HG02759 (cell line): Measurements from ENCODE around the gene IER2.
"Not testable (repeated sequence)": the region's sequence is repeated elsewhere in the genome, so short reads cannot be mapped to it uniquely, and the experiment has no call there.

Experiments
- ATAC-seq: cut with Tn5 transposase; IDR thresholded peaks from one replicate; pipeline ENCODE4 v1.9.1; 2021; ENCODE audit warnings: mild to moderate bottlenecking, moderate library complexity; ENCODE audit not compliant: unreplicated experiment

IER2 gene

GRCh38 chr19:13138171-13138915, 11.9 kb upstream of the IER2 start:
- no peak for ATAC-seq

DNA sequence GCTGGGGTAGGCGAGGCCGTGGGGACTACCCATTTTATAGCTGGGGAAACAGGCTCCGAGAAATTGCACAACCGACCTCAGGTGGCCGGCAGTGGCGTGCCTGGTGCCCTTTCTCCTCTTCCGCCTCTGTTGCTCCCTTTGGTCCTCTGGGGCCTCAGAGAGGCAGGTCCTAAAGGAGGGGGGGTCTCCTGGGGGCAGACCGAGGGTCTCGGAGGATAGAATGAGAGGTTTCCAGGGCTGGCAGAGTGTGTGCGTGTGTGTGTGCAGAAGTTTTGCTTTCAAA, 11.4 kb upstream of the IER2 start:
- no peak for ATAC-seq

GRCh38 chr19:13139633-13140311, 10.4 kb upstream of the IER2 start:
- ATAC-seq = no peak

- no peak for ATAC-seq
These were observed 3.2 kb upstream of the IER2 start for GRCh38 chr19:13146763-13147563.

GRCh38 chr19:13149173-13149627, 1.0 kb upstream of the IER2 start:
- ATAC-seq = not testable (repeated sequence)

DNA sequence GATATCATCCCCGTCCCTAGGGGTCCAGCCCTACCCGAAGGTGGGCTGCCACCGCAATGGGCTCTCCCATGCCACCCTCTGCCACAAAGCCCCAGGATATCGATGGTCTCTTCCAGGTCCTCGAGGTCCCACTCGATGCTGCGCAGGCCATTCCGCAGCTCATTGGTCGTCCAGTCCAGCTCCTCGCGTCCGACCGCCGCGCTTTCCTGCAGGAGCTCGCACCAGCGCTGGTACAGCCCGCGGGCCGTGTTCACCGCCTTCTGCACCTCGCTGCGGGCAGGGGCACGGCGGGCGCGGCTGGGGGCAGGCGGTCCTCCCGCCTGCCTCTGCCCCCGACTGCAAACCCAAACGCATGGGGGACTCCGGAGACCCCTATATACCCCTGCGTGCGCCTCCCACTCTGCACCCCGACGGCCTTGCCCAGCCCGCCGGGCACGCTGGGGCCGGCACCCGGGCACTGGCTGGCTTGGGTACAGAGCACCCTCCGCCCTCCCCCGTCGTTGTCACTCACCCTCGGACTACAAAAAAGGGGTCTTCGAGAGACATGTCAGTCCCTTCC, 504 bp upstream of the IER2 start:
- ATAC-seq = peak; percentile 2

DNA sequence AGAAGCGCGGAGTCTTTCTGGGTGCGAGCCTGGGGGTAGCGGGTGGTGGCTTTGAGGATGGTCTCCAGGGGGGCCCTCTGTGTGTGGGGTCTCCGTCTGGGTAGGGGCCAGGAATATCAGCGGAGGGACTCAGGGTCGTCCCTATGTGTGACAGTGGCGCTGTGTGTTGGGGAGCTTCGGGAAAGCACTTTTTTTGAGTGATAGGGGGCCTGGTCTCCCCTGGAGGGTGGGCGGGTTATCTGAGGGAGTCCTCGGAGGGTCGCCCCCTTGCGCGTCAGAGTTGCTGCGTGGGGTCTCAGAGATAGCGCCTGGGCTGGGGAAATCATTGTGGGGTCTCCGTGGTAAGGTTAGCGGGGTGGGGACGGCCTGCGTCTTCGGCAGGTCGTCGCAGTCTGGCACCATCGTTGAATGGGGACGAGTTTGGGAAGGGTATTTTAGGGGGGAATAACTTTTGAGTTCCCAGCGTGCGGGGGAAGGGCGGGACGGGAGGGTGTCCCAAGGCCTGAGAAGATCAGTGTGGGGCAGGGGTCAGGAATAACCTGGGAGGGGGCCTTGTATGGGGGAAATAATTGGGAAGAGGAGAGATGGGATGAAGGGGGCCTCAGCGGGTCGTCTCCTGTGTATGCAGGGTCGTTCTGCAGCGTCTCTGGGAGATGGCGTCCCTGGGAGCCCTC, 857 bp downstream of the IER2 start:
- no peak for ATAC-seq

DNA sequence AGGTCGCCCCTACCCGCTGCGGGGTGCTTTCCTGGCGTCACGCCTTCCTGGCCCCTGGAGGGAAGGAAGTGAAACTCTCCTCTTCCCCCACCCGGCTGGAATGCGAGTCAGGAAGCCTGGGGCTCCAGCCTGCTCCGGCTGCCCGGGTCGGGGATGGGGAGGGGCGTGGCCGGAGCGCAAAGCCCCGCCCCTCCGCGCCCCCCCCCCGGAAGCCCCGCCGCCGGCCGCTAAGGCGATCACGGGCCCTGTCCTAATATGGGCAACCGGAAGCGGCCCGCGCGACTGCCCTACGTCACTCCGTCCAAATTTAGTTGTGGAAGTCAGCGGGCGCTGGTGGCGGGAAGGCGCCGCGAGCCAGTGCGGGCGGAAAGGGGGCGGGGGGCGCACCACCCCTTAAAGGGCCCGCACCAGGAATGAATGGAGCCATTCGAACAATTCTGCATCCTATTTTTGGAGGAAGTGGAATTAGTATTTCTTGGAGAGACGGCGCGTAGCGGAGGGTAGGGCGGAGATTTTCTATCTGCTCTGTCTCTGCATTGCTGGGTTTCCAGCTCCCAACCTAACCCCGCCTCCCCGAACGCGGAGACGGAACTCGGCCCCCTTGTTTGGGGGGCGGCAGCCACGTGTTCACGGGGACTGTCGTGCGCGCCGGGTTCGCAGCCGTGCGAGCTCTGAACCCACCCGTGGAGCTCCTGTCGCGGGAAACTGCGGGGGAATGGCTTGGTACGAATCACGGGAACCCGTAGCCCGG, 1.6 kb downstream of the IER2 start:
- peak; percentile 49 for ATAC-seq

DNA sequence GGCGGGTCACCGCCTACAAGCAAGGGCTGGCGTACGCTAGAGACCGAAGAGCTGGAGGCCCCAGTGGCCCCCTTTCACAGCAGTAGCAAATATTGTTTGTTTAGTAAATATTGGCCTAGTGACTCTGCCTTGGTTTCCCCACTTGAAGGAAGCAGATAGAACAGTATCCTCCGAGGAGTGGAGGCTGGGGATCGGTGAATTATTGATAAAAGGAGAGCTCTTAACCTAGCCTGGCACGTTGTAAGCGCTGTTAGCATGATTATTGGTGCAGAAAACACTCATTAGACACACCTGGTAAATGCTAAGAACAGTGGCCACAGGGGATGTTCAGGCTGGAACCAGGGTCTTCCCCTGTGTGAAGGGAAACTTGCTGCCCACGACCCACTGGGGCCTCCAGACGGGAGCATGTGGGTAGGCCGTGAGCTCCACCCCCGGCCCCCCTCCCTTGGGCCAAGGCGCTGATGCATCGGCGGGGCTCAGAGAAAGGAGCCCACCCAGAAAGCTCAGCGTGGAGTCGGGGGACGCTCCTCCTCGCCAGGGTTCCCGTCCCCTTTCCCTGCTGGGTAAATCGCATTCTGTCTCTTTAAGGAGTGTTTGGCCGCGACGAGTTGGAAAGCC, 2.3 kb downstream of the IER2 start:
- peak; percentile 7 for ATAC-seq

DNA sequence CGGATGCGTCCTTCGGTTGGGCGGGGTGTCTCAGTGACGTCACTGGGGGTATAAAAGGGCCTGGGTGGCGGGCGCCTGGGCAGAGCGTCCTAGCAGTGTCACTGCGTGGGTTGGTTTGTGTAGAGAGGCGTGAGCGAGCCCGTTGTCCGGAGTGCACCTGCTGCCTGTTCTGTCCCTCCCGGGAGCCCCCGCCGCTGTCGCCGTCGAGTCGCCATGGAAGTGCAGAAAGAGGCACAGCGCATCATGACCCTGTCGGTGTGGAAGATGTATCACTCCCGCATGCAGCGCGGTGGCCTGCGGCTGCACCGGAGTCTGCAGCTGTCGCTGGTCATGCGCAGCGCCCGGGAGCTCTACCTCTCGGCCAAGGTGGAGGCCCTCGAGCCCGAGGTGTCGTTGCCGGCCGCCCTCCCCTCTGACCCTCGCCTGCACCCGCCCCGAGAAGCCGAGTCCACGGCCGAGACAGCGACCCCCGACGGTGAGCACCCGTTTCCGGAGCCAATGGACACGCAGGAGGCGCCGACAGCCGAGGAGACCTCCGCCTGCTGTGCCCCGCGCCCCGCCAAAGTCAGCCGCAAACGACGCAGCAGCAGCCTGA, 2.9 kb downstream of the IER2 start:
- peak; percentile 25 for ATAC-seq

GRCh38 chr19:13153569-13154240, 3.5 kb downstream of the IER2 start:
- no peak for ATAC-seq

- no peak for ATAC-seq
These were observed 4.1 kb downstream of the IER2 start for GRCh38 chr19:13154241-13154778.

DNA sequence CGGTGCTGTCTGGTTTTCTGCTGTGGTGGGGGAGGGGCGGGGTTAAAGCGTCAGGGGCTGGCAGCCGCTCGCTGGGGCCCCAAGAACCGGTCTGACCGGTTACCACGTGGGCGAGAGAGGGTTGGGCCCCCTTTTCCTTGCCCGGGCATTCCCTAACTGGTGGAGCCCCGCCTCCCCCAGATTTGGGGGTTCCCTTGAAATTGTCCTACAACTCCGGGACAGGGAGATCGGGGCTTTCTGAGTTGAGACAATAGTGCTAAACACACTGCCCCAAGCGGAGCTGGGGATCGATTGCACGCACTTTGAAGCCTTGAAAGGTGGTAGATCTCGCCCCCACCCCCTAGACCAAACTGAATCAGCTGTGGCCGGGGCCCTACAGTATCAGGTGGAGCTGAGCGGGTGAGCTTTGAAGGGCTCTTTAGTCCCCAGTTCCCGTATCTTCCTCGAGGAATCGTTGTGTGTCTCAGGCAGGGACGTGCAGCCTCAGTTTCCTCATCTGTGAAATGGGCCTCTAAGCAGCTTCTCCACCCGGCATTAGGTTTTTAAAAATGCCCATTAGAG, 4.8 kb downstream of the IER2 start:
- no peak for ATAC-seq

GRCh38 chr19:13155472-13156359, 5.5 kb downstream of the IER2 start:
- peak; percentile 28 for ATAC-seq

DNA sequence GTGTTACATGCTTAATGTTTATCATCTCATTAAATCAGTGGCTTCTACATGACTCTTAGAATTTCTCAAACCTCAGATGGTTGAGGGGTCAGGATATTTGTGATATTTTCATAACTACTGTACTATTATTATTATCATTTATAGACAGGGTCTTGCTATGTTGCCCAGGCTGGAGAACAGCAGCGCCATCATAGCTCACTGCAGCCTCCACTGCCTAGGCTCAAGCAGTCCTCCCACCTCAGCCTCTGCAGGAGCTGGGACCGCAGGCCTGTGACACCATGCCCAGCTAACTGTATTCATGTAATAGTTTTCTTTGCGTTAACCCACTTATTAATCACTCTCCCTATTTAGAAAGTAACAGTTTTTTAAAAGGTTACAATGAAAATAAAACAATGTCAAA, 9.5 kb downstream of the IER2 start:
- no peak for ATAC-seq

DNA sequence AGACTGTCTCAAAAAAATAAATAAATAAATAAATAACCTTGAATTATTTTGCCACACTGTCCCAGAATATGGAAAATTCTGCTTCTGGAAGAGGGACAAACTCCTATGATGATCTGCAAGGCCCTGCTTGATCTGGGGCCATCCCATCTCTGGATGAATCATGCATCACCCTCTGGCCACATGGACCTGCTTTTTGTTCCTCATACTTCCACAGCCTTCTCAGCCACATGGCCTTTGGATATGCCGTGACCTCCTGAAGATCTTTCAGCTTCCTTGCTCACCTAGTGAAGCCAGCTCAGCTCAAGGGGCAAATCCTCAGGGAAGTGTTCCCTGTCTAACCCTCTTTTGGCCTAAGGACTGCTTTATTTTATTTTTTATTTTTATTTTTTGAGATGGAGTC, 10.3 kb downstream of the IER2 start:
- ATAC-seq = no peak
